Activated T-helper 1 cell treated with Interleukin-2 at 50 U/mL for 16 hours (primary cell): ENCODE data around the gene CAPS2.
A peak's percentile ranks its signal among the peaks of the same experiment; 100 is the strongest.
"Not testable (repeated sequence)": the region's sequence is repeated elsewhere in the genome, so short reads cannot be mapped to it uniquely, and the experiment has no call there.

Source experiments
- DNase-seq: peaks from one replicate; pipeline ENCODE4 v3.0.0-alpha.2; 2020; ENCODE audit warnings: low read depth

CAPS2 gene

DNA sequence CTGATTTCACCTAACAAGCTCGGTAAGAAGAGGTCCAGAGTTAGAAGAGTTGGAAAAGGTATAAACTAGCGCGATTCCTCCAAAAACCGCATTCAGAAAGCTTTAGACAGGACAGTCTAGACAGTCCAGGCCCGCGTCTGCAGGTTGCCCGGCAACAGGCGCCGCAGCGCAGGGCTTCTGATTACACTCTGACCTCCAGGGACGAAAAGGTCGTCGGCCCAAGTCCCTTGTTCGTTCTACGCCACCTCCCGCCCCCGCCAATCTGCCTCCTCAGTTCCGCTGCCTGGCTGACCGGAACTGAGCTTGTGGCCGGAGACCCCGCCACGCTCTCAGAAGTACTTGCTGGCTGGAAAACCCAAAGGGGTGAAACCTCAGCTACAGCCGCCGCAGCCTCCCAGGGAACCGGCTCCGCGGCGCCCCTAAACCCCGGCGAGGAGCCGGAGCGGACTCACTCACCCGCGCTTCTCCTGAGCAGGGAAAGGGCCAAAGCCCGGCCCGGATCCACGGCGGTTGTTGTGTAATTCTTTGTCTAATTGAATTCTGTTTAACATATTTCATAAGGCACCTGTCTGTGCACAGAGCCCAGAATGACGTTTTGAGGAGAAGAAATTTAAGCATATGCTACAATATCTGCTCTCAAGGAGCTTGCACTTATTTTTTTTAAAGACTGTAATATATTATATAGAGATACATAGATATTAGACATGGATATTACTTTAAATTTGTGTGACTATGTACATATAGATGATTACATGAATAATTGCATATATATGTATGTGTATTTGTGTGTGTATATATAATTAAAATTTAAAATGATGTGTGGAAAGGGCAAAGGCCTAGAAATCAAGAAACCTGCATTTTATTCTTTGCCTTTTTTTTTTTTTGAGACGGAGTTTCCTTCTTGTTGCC is at the start of gene CAPS2:
TSS of gene CAPS2 (minus strand) at position 407 of the 909 bp plus-strand sequence. CDS start 3,826 bp downstream, outside the sequence.
- peak; percentile 33 for DNase-seq

DNA sequence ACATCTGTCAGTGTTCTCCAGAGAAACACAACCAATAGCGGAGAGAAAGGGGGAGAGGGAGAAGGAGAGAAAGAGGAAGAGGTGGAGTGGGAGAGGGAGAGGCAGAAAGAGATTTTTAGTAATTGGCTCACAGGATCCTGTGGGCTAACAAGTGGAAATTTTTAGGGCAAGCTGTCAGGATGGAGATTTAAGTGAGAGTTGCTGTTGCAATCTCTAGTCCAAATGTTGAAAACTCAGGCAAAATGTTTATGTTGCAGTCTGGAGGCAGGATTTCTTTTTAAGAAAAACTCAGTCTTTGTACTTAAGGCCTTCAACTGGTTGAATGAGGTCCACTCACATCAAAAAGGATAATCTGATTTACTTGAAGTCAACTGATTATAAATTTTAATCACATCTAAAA is 48.2 kb upstream of the CAPS2 start:
- no peak for DNase-seq

DNA sequence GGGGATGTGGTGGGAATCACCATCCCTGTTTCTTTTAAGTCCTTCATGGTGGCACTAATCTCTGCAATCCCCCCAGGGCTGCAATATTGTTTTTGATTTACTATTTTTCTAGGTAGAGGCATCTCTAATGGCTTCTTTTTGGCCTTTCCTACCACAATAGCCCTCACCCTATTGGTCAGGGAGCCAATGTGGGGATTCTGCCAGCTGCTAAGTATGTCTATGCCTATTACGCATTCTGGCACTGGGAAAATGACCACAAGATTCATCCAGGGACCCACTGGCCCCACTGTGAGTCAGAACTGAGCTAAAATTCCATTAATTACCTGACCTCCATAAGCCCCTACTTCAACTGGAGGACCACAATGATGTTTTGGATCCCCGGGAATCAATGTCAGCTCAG is 44.8 kb upstream of the CAPS2 start:
- no peak for DNase-seq

DNA sequence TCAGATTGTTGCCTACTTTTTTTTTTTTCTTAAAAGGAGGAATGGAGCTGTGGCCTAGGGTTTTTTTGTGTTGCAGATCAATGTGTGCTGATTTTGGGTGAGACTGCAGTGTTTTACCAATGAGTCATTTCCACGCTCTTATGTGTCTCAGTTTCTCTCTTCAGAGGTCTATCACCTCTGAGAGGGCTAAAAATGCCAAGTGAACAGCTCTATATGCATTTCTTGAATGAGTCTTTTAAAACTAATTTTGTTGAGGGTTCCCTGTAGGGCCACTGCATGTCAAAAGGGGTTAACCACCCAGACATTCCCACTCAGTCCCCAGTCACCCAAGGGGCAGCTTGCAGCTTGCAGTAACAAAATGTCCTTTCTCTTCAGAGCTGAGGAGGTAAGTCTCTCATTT is 36.5 kb upstream of the CAPS2 start:
- no peak for DNase-seq

DNA sequence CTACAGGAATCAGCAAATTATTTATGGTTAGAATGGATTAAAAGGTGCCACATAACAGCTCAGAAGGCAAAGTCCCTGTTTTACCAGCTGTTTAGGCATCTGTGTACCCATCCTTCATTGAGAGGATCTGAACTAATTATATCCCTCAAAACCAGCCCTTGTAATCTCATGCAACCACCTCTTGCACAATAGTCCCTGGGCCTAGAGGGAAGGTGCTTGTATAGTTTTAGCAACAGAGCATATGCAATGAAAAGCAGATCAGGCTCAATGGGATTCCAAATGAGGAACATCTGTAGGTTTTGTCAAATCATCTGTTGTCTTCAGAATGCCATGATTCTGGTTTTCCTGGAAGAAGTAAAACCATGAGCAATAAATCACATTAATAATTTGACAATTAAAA is 34.8 kb upstream of the CAPS2 start:
- no peak for DNase-seq

DNA sequence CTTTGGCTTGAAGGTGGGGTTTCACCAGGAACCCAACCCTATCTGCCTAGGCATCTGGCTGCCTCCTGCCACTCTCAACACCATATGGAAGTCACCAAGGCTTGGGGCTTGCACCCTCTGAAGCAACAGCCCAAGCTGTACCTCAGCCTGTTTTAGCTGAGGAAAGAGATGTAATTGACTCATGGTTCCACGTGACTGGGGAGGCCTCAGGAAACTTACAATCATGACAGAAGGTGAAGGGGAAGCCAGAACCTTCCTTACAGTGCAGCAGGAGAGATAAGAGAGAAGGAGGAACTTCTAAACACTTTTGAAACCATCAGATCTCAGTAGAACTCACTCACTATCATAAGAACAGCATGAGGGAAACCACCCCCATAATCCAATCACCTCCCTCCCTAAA is 31.3 kb upstream of the CAPS2 start:
- DNase-seq = no peak

DNA sequence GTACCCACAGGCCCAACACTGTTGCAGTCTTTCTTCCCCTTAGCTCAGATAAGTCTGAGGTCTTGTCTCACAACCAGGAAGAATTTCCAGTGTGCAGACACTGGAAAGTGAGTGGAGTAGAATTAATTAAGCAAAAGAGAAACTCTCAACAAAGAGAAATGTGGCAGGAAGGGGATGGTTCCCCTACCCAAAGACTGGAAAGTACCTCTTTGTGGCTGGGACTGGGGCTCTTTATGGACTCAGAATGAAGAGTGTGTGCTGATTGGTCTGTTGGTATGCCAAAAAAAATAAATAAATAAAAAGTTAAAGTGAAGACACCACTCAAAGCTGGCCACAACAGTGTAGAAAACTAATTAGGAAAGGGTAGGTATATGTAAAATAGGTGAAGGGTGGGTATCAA is 30.8 kb upstream of the CAPS2 start:
- DNase-seq = no peak

DNA sequence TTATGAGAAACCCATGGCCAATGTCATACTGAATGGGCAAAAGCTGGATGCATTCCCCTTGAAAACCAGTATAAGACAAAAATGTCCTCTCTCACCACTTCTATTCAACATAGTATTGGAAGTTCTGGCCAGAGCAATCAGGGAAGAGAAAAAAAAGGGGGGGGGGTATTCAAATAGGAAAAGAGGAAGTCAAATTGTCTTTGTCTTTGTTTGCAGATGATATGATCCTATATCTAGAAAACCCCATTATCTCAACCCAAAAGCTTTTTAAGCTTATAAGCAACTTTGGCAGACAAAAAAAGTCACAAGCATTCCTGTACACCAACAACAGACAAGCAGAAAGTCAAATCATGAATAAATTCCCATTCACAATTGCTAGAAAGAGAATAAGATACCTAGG is 23.9 kb upstream of the CAPS2 start:
- no peak for DNase-seq

DNA sequence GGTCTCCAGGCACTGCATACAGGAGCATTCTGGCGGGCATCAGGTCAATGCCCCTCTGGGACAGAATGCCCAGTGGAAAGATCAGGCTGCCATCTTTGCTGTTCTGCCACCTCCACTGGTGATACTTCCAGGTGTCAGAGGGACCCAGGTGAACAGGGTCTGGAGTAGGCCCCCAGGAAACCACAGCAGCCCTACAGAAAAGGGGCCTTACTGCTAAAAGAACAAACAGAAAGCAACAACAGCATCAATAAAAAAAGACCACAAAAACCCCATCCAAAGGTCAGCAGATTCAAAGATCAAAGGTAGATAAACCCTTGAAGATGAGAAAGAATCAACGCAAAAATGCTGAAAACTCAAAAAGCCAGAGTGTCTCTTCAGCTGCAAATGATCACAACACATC is 20.3 kb upstream of the CAPS2 start:
- no peak for DNase-seq

DNA sequence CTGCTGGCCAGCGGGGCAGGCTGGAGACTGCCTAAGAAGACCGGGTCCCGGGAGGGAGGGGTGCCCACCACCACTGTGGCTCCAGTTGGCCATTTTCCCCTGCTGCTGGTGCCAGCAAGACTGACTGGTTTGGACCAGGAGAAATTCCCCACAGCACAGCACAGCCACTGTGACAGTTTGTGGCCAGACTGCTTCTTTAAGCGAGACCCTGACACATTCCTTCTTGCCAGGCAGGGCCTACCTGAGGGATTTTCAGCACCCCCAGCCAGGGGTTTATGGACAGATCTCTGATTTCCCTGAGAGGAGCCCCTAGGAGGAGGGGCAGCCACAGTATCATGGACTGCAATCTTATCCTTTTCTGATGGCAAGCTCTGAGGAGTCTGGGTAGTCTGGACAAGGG is 19.8 kb upstream of the CAPS2 start:
- DNase-seq = no peak

DNA sequence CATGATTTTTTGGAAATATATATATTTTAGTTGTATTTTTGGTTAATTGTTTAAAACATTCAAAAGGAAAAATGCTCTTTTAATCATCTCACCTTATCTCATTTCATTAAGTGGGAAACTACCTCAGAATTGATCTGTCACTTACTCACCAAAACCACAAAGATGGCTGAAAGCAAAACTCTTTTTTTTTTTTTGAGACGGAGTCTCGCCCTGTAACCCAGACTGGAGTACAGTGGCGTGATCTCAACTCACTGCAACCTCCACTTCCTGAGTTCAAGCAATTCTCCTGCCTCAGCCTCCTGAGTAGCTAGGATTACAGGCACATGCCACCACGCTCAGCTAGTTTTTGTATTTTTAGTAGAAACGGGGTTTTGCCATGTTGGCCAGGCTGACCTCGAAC is 16.1 kb upstream of the CAPS2 start:
- DNase-seq = not testable (repeated sequence)

DNA sequence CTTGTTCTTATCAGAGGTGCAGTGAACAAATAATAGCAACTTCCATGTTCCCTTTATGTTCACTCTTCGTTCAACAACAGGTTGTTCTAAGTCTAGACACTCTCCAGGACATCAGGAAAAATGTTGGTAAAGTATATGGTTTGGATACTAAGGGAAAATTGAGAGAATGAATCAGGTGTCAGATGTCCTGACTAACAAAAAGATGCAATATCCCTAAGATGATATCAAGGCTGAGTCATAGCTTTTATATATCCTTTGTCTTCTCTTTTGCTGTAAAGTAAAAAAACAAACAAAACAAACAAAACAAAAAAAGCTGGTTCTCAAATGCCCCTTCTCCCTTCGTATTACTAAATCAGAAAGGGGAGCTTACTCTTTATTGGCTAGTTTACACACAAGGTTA is 15.4 kb upstream of the CAPS2 start:
- no peak for DNase-seq

DNA sequence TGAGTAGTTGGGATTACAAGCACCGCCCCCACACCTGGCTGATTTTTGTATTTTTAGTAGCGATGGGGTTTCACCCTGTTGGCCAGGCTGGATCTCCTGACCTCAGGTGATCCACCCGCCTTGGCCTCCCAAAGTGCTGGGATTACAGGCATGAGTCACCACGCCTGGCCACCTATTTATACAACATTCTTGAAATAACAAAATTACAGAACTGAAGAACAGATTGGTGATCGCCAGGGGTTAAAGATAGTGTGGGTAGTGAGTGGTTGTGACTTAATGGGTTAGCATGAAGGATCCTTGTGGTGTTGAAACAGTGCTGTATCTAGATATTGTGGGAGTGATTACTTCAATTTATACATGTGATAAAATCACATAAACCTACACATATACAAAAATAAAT is 11.7 kb upstream of the CAPS2 start:
- no peak for DNase-seq

DNA sequence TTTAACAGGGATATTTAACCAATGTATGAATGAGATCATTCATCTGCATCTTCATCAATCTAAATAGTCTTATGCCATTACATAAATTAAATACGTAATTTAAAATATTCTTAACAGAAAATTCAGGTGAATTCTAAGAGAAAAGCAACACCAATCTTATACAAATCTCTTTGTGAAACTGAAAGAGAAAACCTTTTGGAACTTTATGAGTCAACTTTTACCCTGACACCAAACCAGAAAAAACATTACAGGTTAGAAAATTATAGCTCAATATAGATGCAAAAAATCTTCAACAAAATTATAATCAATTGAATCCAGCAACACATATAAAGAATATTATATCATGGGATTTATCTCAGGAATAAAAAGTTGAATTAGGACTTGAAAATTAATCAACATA is 7.8 kb upstream of the CAPS2 start:
- no peak for DNase-seq

DNA sequence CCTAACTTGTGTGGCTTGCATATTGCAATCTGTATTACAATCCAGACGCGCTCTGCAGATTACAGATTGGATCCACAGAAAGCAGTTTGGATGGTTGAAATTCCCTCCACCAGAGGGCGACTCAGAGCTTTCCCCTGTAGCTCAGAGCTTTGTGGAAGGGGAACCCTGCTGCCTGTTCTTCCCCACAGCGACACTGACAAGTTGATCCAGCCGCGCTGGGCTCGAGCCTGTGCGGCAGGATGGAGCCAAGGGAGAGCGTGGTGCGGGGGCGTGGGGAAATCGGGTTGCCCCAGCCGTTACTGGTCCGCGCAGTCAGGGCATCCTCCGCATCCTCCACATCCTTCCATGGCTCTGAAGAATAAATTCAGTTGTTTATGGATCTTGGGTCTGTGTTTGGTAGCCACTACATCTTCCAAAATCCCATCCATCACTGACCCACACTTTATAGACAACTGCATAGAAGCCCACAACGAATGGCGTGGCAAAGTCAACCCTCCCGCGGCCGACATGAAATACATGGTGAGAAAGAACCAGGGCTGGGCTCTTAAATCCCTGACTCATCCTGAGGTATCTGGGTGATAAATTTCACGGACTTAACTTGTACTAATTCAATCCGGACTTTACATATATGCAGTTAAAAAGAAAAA is 4.4 kb upstream of the CAPS2 start, which contains the start of gene GLIPR1L1:
TSS of gene GLIPR1L1 (plus strand) at position 287 of the 647 bp plus-strand sequence. CDS start at position 346, 59 bp downstream.
- peak; percentile 66 for DNase-seq

DNA sequence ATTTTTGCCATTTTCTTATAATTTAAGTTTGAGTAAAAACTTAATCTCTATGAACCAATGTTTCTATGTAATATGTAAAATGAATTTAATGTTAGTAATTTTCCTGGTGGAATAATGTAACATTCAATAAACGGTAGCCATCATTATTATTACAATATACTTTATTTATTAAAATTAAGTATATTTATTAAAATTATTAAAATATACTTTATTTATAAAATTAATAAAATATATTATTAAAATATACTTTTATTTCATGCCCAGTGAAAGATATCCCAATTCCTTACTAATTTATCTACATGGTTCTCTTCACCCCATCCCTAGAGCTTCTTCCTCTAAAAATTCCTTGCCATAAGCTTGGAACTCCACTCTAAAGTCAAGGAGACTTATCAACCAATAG is 2.5 kb downstream of the CAPS2 start:
- DNase-seq = no peak

DNA sequence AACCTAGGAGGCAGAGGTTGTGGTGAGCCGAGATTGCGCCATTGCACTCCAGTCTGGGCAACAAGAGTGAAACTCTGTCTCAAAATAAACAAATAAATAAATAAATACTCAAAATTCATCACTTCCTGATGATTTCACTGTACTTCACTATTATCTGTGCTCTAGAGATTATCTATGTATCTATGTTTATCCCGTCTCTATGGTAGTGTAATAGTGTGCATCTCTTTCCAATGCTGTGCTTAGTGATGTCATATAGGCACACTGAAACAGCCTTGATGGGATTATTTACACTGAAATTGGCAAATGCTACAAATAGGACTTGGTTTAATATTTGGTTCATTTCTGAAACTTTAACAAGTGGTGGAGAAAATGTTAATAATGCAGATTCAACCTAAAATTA is 6.5 kb downstream of the CAPS2 start:
- DNase-seq = no peak

DNA sequence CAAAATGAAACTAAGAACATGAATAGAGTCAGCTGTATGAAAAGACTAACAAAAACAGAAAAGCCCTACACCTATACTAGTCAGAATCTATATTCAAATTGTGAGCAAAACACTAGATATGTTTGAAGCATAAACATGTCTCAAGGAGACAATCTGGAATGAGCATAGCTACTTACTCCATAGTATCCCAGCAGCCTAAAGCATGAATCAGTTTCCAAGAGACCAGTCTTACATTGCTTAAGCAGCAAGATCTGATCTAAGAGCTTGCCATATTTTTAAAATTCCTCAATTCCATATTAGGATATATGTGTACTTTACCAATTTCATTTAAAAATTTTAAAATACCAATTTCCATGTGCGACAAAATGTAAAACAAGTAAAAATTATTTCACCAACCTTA is 7.7 kb downstream of the CAPS2 start:
- no peak for DNase-seq

DNA sequence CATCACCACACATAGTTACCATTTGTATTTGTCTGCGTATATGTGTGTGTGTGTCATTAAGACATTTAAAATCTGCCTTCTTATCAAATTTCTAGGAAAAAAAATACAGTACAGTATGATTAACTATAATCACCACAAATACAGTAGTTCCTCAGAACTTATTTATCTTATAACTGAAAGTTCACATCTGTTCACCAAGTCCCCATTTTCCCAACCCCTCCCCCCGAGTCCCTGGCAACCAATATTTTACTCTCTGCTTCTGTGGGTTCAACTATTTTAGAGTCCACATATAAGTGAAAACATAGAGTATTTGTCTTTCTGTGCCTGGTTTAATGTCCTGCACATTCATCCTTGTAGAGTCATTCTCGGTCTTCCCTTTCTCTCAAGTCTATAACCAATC is 12.3 kb downstream of the CAPS2 start:
- DNase-seq = no peak

DNA sequence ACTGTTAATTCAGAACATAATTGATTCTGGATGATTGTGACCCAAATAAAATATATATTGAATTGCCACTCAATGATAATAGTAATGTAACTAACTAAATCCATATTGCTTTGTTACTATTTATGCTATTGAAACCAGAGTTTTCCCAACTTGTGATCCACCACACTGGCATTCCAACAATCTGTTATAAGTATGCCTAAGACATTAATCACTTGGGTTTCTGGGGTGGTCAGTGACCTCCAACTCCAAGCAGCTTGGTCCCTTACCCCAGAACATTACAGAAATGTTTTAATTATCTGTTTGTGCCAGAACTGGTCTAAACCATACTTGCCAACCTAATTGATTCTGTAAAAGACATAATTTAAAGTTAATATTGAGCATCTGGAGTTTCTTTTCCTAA is 14.6 kb downstream of the CAPS2 start:
- no peak for DNase-seq

DNA sequence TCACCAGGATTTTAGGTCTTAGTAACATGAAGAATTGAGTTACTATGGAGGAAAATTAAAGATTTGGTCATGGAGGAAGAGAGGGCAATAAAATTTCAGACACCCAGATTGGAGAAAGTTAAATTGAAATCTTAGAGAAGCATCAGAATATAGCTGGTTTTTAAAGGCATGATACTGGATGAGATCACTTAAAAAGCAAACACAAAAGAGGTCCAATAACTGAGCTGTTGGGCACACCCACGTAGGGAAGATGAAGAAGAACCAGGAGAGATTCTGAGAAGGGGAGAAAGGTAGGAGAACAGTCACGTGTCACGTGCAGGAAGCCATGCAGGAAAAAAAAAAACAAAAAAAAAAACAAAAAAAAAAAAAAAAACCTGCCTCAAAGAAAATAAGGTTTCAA is 18.8 kb downstream of the CAPS2 start:
- no peak for DNase-seq

DNA sequence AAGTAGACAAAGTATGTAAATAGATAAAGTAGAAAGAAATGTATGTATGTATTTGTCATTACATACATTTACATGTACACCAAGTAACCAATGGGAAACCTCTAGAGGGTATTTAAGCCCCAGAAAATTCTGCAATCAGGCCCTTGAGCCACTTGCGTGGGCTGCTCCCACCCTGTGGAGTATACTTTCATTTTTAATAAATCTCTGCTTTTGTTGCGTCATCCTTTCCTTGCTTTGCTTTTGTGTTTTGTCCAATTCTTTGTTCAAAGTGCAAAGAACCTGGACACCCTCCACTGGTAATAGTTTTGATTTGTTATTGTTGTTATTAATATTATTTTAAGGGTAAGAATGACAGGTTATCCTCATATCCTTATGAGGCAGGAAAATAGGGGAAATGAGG is 21.8 kb downstream of the CAPS2 start:
- DNase-seq = no peak
